HG02943 (cell line): ENCODE measurements around the gene ELOA2.
"Not testable (repeated sequence)": the region's sequence is repeated elsewhere in the genome, so short reads cannot be mapped to it uniquely, and the experiment has no call there.

Experiments used
- ATAC-seq: cut with Tn5 transposase; IDR thresholded peaks from one replicate; pipeline ENCODE4 v1.9.1; 2021; ENCODE audit warnings: mild to moderate bottlenecking, low read depth, moderate library complexity; ENCODE audit not compliant: unreplicated experiment

Gene ELOA2

DNA sequence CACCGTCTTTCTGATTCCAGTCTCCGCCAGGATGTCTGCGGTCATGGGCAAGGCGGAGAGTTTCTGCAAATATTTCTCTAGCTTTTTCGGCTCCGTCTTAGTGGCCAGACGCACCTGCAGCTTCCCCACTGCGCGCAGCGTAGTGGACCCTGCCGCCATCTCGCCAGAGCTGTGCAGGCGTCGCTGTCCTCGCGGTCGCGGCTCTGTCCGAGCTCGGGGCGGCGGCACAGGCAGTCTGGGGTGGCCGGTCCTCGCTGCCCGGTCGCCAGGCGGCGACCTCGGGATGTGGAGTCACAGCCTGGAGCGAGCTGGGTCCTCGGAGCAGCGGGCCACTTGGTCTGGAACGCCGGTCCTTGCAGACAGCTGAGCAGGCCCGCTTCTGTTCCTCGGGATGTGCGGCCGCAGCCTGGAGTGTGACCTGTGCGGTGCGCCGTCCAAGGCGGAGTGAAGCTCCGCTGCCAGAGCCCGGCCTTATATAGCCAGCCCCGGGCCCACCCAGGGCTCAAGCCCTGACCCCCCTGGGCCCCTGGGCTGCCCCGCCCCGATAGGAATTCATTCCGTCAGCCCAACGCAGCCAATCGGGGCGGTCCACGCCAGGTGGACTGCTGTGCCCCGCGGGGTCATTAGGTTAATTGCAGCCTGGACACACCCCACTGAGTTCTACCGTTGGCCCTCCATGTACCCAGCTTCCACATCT is 11.5 kb downstream of the ELOA2 start:
- not testable (repeated sequence) for ATAC-seq

GRCh38 chr18:47022821-47023220 is 12.6 kb downstream of the ELOA2 start:
- ATAC-seq = not testable (repeated sequence)

GRCh38 chr18:47020757-47021156 is 14.7 kb downstream of the ELOA2 start:
- ATAC-seq = not testable (repeated sequence)

GRCh38 chr18:47019870-47020269 is 15.6 kb downstream of the ELOA2 start:
- not testable (repeated sequence) for ATAC-seq
